ENCODE measurements around the gene RNF215. TPM values are rescaled to one million over a fixed set of nuclear protein-coding genes. Genes with fewer than 3 reads are reported as not detected.
"Not testable (repeated sequence)": the region's sequence is repeated elsewhere in the genome, so short reads cannot be mapped to it uniquely, and the experiment has no call there.

RNF215 gene
- total RNA-seq, 2 experiments from 2014 or later: 3.3 to 3.9 TPM

- no peak overlapping the region for H3K4me3 Mint-ChIP-seq
Measured at GRCh38 chr22:30408388-30409102, 21.3 kb upstream of the RNF215 start.

GRCh38 chr22:30406400-30406799, 19.2 kb upstream of the RNF215 start:
- Mint-ChIP-seq H3K4me1 (peaks cover 16% of the 10 kb centered on the region), H3K27ac (no peak overlapping the region), H3K9me3 (no peaks in the 10 kb centered on the region), H3K27me3 (no peaks in the 10 kb centered on the region), H3K4me3 (no peak overlapping the region), H3K36me3 (peaks cover 6% of the 10 kb centered on the region)
- no peak for DNase-seq

More at GRCh38 chr22:30408388-30409102, 21.3 kb upstream of the RNF215 start:
- no peaks in the 10 kb centered on the region for H3K9me3 Mint-ChIP-seq
- peaks cover 18% of the 10 kb centered on the region for H3K4me1 Mint-ChIP-seq
- H3K27ac Mint-ChIP-seq: no peak overlapping the region
- H3K27me3 Mint-ChIP-seq: no peaks in the 10 kb centered on the region
- no peak for DNase-seq
- H3K36me3 Mint-ChIP-seq: peaks cover 18% of the 10 kb centered on the region

GRCh38 chr22:30405731-30406130, 18.5 kb upstream of the RNF215 start:
- no peak for DNase-seq
- no peaks in the 10 kb centered on the region for H3K27me3 Mint-ChIP-seq
- H3K36me3 Mint-ChIP-seq: peaks cover 3% of the 10 kb centered on the region
- H3K4me3 Mint-ChIP-seq: no peak overlapping the region
- H3K9me3 Mint-ChIP-seq: no peaks in the 10 kb centered on the region
- peaks cover 11% of the 10 kb centered on the region for H3K4me1 Mint-ChIP-seq
- no peak overlapping the region for H3K27ac Mint-ChIP-seq

GRCh38 chr22:30404307-30404706, 17.1 kb upstream of the RNF215 start:
- peaks cover 4% of the 10 kb centered on the region for H3K36me3 Mint-ChIP-seq
- no peaks in the 10 kb centered on the region for H3K9me3 Mint-ChIP-seq
- no peaks in the 10 kb centered on the region for H3K27me3 Mint-ChIP-seq
- H3K4me3 Mint-ChIP-seq: no peak overlapping the region
- peaks cover 13% of the 10 kb centered on the region for H3K4me1 Mint-ChIP-seq
- no peak overlapping the region for H3K27ac Mint-ChIP-seq
- no peak for DNase-seq

- H3K36me3 Mint-ChIP-seq, H3K27ac Mint-ChIP-seq, H3K27me3 Mint-ChIP-seq, H3K4me3 Mint-ChIP-seq, H3K9me3 Mint-ChIP-seq, DNase-seq: not testable (repeated sequence)
- peaks cover 22% of the 10 kb centered on the region for H3K4me1 Mint-ChIP-seq
Measured at GRCh38 chr22:30402766-30403104, 15.5 kb upstream of the RNF215 start.

- H3K27me3 Mint-ChIP-seq: no peaks in the 10 kb centered on the region
- no peak overlapping the region for H3K4me3 Mint-ChIP-seq
- H3K27ac Mint-ChIP-seq: no peak overlapping the region
- peaks cover 3% of the 10 kb centered on the region for H3K36me3 Mint-ChIP-seq
- H3K9me3 Mint-ChIP-seq: no peaks in the 10 kb centered on the region
- H3K4me1 Mint-ChIP-seq: peaks cover 25% of the 10 kb centered on the region
- DNase-seq: no peak
Measured at GRCh38 chr22:30402028-30402765, 15.0 kb upstream of the RNF215 start.

- H3K4me1 Mint-ChIP-seq: peaks cover 32% of the 10 kb centered on the region
- not testable (repeated sequence) for H3K36me3 Mint-ChIP-seq, H3K9me3 Mint-ChIP-seq, DNase-seq, H3K27me3 Mint-ChIP-seq, H3K4me3 Mint-ChIP-seq, H3K27ac Mint-ChIP-seq
Measured at GRCh38 chr22:30401024-30401423, 13.8 kb upstream of the RNF215 start.

- no peak for DNase-seq
- no peak overlapping the region for H3K27ac Mint-ChIP-seq
- peaks cover 36% of the 10 kb centered on the region for H3K4me1 Mint-ChIP-seq
- H3K4me3 Mint-ChIP-seq: no peak overlapping the region
- H3K36me3 Mint-ChIP-seq: peaks cover 3% of the 10 kb centered on the region
- no peaks in the 10 kb centered on the region for H3K9me3 Mint-ChIP-seq
- no peaks in the 10 kb centered on the region for H3K27me3 Mint-ChIP-seq
Measured at GRCh38 chr22:30400159-30400558, 12.9 kb upstream of the RNF215 start.

GRCh38 chr22:30399718-30400117, 12.5 kb upstream of the RNF215 start:
- peaks cover 36% of the 10 kb centered on the region for H3K4me1 Mint-ChIP-seq
- H3K4me3 Mint-ChIP-seq: no peak overlapping the region
- H3K36me3 Mint-ChIP-seq: peaks cover 3% of the 10 kb centered on the region
- H3K27me3 Mint-ChIP-seq: no peaks in the 10 kb centered on the region
- no peak overlapping the region for H3K27ac Mint-ChIP-seq
- H3K9me3 Mint-ChIP-seq: no peaks in the 10 kb centered on the region
- no peak for DNase-seq

- Mint-ChIP-seq H3K27ac (peak overlapping the region; percentile 4), H3K4me3 (peak overlapping the region; percentile 52), H3K27me3 (no peaks in the 10 kb centered on the region), H3K36me3 (peaks cover 3% of the 10 kb centered on the region), H3K9me3 (no peaks in the 10 kb centered on the region), H3K4me1 (peaks cover 36% of the 10 kb centered on the region)
- DNase-seq: no peak
Measured at GRCh38 chr22:30398685-30399680, 11.8 kb upstream of the RNF215 start.

GRCh38 chr22:30397656-30398635, 10.7 kb upstream of the RNF215 start:
- H3K9me3 Mint-ChIP-seq: no peaks in the 10 kb centered on the region
- H3K36me3 Mint-ChIP-seq: peaks cover 3% of the 10 kb centered on the region
- no peaks in the 10 kb centered on the region for H3K27me3 Mint-ChIP-seq
- H3K4me3 Mint-ChIP-seq: peak overlapping the region; percentile 86
- H3K27ac Mint-ChIP-seq: peak overlapping the region; percentile 45
- peaks cover 42% of the 10 kb centered on the region for H3K4me1 Mint-ChIP-seq
- DNase-seq: no peak

GRCh38 chr22:30396871-30397655, 9.9 kb upstream of the RNF215 start, which contains the start of gene SEC14L2:
SEC14L2 (plus strand) TSS chr22:30397018; CDS start chr22:30397117, 99 bp downstream.
- H3K9me3 Mint-ChIP-seq: no peaks in the 10 kb centered on the region
- H3K27ac Mint-ChIP-seq: peak within 1 kb of the TSS; percentile 54
- no peaks in the 10 kb centered on the region for H3K27me3 Mint-ChIP-seq
- peaks cover 48% of the 10 kb centered on the region for H3K4me1 Mint-ChIP-seq
- H3K4me3 Mint-ChIP-seq: peak within 1 kb of the TSS; percentile 86
- DNase-seq: peak; percentile 69
- H3K36me3 Mint-ChIP-seq: peaks cover 3% of the 10 kb centered on the region

GRCh38 chr22:30393885-30394284, 6.7 kb upstream of the RNF215 start:
- Mint-ChIP-seq H3K36me3 (no peaks in the 10 kb centered on the region), H3K27ac (no peak overlapping the region), H3K9me3 (no peaks in the 10 kb centered on the region), H3K4me1 (peaks cover 49% of the 10 kb centered on the region), H3K27me3 (no peaks in the 10 kb centered on the region), H3K4me3 (no peak overlapping the region)
- no peak for DNase-seq
